Esophagus squamous epithelium (tissue), 4 donors: ENCODE results near the gene UQCRC2.
"Not testable (repeated sequence)": the region's sequence is repeated elsewhere in the genome, so short reads cannot be mapped to it uniquely, and the experiment has no call there.

Experiments used
- POLR2A ChIP-seq, 4 donors: fragments of 450-650 bp; IDR thresholded peaks; one replicate each; pipeline ENCODE4 v1.6.1; 2017; ENCODE audit warnings: antibody characterized with exemption in 4 of 4, mild to moderate bottlenecking in 4 of 4, moderate library complexity in 3 of 4
- TF ChIP-seq, protein P1 (sequence below), 6 experiments: fragments of 450-650 bp in 4 of 6; fragments of 200-600 bp in 2 of 6; sonication (generic) in 2 of 6; IDR thresholded peaks; one replicate each; pipeline ENCODE4 v1.5.1; 2016 to 2019; ENCODE audit warnings: antibody characterized with exemption in 6 of 6, mild to moderate bottlenecking in 4 of 6, moderate library complexity in 4 of 6

DNA sequence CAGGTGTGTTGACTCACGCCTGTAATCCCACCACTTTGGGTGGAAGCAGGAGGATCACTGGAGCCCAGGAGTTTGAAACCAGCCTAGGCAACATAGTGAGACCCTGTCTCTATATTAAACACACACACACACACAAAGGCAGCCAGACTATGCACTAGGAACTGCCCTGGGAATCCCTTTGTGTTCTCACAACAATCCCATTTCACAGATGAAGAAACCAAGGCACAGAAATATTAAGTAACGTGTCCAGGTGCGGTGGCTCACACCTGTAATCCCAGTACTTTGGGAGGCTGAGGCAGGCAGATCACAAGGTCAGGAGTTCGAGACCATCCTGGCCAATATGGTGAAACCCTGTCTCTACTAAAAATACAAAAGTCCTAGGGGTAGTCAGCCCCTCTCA, 19.4 kb upstream of the UQCRC2 start:
- TF ChIP-seq POLR2A (IDR thresholded peaks at IDR 0.05), result not testable (repeated sequence)
- TF ChIP-seq, protein P1, sequence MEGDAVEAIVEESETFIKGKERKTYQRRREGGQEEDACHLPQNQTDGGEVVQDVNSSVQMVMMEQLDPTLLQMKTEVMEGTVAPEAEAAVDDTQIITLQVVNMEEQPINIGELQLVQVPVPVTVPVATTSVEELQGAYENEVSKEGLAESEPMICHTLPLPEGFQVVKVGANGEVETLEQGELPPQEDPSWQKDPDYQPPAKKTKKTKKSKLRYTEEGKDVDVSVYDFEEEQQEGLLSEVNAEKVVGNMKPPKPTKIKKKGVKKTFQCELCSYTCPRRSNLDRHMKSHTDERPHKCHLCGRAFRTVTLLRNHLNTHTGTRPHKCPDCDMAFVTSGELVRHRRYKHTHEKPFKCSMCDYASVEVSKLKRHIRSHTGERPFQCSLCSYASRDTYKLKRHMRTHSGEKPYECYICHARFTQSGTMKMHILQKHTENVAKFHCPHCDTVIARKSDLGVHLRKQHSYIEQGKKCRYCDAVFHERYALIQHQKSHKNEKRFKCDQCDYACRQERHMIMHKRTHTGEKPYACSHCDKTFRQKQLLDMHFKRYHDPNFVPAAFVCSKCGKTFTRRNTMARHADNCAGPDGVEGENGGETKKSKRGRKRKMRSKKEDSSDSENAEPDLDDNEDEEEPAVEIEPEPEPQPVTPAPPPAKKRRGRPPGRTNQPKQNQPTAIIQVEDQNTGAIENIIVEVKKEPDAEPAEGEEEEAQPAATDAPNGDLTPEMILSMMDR (IDR thresholded peaks at IDR 0.05), result not testable (repeated sequence)
